AG04450 (cell line): Measurements from ENCODE around the gene VWA5B2. TPM values are rescaled to one million over a fixed set of nuclear protein-coding genes. Genes with fewer than 3 reads are reported as not detected.

Source experiments
- CTCF ChIA-PET: fragments of 300-600, 350-600 bp; formaldehyde crosslinking; extraction: SDS; loops from one replicate; lab custom pipeline; 2022; ENCODE audit warnings: antibody characterized with exemption, inconsistent platforms; lab: Charles Lee
- POLR2A ChIA-PET: fragments of 350-600 bp; formaldehyde crosslinking; extraction: SDS; loops from one replicate; lab custom pipeline; 2021; ENCODE audit warnings: antibody characterized with exemption, inconsistent platforms; lab: Yijun Ruan, JAX
- DNase-seq: peaks from one replicate; pipeline ENCODE4 v3.0.0-alpha.2; 2011; ENCODE audit warnings: low read depth, low spot score
- H3K27ac ChIP-seq: one replicate; pipeline ENCODE4 v1.5.1; 2012; ENCODE audit warnings: low read depth, low read length, control low read depth
- H3K27me3 ChIP-seq: one replicate; pipeline ENCODE4 v1.6.0; 2012; ENCODE audit warnings: low read length; ENCODE audit not compliant: control insufficient read depth, insufficient read depth
- H3K4me3 ChIP-seq: 2 replicates; pipeline ENCODE4 v1.5.1; 2011; ENCODE audit warnings: mild to moderate bottlenecking, low read depth, low read length, control low read depth
- H3K9me3 ChIP-seq: 2 replicates; pipeline ENCODE4 v1.5.1; 2012; ENCODE audit warnings: low read length; ENCODE audit not compliant: control insufficient read depth, insufficient read depth
- polyA minus RNA-seq: library from RNA; depleted of rRNA, polyadenylated mRNA; stranded (reverse); fragments of >200 nt; gene quantifications from 2 replicates; pipeline ENCODE4 v1.2.3, GENCODE V29; 2011; rRNA and poly(A)+ RNA removed
- polyA plus RNA-seq: library from polyadenylated mRNA; depleted of rRNA; stranded (reverse); fragments of >200 nt; gene quantifications from 2 replicates; pipeline ENCODE4 v1.2.3, GENCODE V29; 2011; rRNA removed
- TF ChIP-seq, protein P1 (sequence below): IDR thresholded peaks from 2 replicates; pipeline ENCODE4 v1.5.1; 2011; ENCODE audit warnings: low read depth, low read length, control low read depth, inconsistent platforms

VWA5B2 gene
- polyA plus RNA-seq = not detected in 2 replicates
- polyA minus RNA-seq = not detected in 2 replicates

DNA sequence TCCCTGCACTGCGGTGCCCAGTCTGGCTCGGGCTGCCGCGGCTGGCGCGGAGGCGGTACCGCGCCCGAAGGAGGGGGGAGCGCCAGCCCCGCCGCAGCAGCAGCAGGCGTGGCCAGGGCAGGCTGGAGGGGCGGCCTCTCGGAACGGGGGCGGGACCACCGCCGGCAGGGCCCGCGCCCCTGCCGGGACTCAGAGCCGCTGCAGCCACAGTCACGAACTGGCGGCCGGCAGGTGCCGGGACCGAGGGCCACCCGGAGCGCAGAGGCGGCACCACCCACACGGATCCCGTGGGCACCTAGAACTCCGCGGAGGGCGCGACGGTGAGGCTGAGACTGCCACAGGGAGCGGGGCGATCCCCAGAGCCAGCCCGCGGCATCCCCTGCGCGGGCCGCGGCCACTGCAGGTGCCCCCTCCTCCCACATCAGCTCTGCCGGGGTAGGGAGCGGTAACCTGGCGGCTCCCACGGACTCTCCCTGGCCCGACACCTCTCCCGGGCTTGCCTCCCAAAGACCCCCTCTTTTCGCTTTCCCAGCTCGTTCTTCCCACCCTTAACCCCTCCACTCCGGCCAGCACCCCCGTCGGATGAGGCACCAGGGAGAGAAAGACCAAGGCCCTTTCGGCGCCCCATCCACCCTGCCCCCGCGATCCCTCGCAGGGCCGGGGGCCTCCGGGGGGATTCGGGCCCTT lies at the start of gene VWA5B2:
VWA5B2 (plus strand) TSS at position 192 of the 687 bp plus-strand sequence. CDS start 944 bp downstream, outside the sequence.
- ChIA-PET CTCF (no interaction called here), POLR2A (interaction anchor here (0.6 kb wide), 1 partner anchor 31 kb away, joined by 3 read pairs; no protein-coding TSS in a partner anchor)
- TF ChIP-seq, protein P1, sequence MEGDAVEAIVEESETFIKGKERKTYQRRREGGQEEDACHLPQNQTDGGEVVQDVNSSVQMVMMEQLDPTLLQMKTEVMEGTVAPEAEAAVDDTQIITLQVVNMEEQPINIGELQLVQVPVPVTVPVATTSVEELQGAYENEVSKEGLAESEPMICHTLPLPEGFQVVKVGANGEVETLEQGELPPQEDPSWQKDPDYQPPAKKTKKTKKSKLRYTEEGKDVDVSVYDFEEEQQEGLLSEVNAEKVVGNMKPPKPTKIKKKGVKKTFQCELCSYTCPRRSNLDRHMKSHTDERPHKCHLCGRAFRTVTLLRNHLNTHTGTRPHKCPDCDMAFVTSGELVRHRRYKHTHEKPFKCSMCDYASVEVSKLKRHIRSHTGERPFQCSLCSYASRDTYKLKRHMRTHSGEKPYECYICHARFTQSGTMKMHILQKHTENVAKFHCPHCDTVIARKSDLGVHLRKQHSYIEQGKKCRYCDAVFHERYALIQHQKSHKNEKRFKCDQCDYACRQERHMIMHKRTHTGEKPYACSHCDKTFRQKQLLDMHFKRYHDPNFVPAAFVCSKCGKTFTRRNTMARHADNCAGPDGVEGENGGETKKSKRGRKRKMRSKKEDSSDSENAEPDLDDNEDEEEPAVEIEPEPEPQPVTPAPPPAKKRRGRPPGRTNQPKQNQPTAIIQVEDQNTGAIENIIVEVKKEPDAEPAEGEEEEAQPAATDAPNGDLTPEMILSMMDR = 0 out of 2 replicates have a peak, but pooled peaks have one; percentile 16
- Histone ChIP-seq H3K27ac (no peak within 1 kb of the TSS), H3K9me3 (no peaks in the 10 kb centered on the region; the same call in 1 of the 2 replicates), H3K27me3 (peaks cover 52% of the 10 kb centered on the region), H3K4me3 (peak within 1 kb of the TSS; percentile 44)
- no peak for DNase-seq

DNA sequence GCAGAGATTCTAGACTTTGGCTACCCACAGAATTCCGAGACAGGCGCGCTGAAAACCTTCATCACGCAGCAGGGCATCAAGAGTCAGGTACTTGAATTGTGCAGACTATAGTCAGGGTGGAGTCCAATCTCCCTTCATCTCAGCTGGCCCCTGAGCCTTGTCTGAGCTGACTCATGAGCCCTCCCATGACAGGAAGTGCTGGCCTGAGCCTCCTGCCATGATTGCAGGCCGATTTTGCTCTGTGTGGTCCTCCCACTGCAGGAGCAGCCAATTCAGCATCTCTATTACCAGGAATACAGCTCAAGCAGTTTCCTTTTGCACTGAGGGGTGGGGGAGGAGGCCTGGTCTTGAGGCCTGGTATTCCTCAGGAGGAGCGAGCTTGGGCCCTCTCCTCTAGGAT lies 49.2 kb upstream of the VWA5B2 start:
- no peak for DNase-seq
- Histone ChIP-seq H3K27me3 (no peaks in the 10 kb centered on the region), H3K27ac (peak overlapping the region; percentile 31), H3K9me3 (no peaks in the 10 kb centered on the region; the same call in 1 of the 2 replicates), H3K4me3 (no peak overlapping the region)
- POLR2A ChIA-PET = interaction anchor here (0.6 kb wide), 2 partner anchors 24 to 104 kb away, joined by 4 to 5 read pairs; no protein-coding TSS in a partner anchor
- TF ChIP-seq, protein P1 = no peak
- CTCF ChIA-PET = interaction anchor here (0.9 to 1.2 kb wide), 3 partner anchors 70 to 285 kb away, joined by 3 to 7 read pairs (median 6); no protein-coding TSS in a partner anchor

DNA sequence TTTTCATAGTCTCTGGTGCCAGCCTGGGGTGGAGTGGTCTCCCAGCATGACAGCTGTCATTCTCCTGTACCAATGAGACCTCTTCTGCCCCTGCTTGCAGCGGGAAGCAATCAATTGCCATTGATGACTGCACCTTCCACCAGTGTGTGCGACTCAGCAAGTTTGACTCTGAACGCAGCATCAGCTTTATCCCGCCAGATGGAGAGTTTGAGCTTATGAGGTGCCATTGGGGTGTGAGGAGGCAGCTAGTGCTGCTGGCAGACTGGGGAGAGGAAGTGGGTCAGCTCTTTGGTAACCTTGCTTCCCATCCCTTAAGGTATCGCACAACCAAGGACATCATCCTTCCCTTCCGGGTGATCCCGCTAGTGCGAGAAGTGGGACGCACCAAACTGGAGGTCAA lies 47.8 kb upstream of the VWA5B2 start:
- Histone ChIP-seq H3K27me3 (no peaks in the 10 kb centered on the region), H3K9me3 (no peaks in the 10 kb centered on the region; the same call in 1 of the 2 replicates), H3K4me3 (no peak overlapping the region), H3K27ac (no peak overlapping the region)
- TF ChIP-seq, protein P1 = no peak
- ChIA-PET POLR2A (interaction anchor here (0.6 kb wide), 1 partner anchor 49 kb away, joined by 3 read pairs; no protein-coding TSS in a partner anchor), CTCF (no interaction called here)
- no peak for DNase-seq

DNA sequence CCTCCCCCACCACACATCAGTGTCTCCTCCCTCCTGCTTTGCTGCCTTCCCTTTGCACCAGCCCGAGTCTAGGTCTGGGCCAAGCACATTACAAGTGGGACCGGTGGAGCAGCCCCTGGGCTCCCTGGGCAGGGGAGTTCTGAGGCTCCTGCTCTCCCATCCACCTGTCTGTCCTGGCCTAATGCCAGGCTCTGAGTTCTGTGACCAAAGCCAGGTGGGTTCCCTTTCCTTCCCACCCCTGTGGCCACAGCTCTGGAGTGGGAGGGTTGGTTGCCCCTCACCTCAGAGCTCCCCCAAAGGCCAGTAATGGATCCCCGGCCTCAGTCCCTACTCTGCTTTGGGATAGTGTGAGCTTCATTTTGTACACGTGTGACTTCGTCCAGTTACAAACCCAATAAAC lies 45.7 kb upstream of the VWA5B2 start:
- no peaks in the 10 kb centered on the region for H3K9me3 ChIP-seq
- DNase-seq = no peak
- H3K4me3 ChIP-seq = no peak overlapping the region
- ChIA-PET POLR2A (interaction anchor here (0.6 to 1.3 kb wide), 2 partner anchors 25 to 28 kb away, joined by 3 to 5 read pairs; no protein-coding TSS in a partner anchor), CTCF (interaction anchor here (0.8 kb wide), 2 partner anchors 66 to 288 kb away, joined by 3 to 4 read pairs; partner anchors contain the start of gene EEF1AKMT4)
- H3K27me3 ChIP-seq = no peaks in the 10 kb centered on the region
- TF ChIP-seq, protein P1 = no peak
- no peak overlapping the region for H3K27ac ChIP-seq
